DND-41 (cell line): ENCODE measurements around the gene DSTN.

Source experiments
- ATAC-seq: fragments of 200-7000 bp; cut with Tn5 transposase; 3 replicates; pipeline ENCODE4 v1.9.1; 2021; ENCODE audit warnings: low read depth; ENCODE audit not compliant: insufficient read depth
- DNase-seq: peaks from one replicate; pipeline ENCODE4 v3.0.0-alpha.2; 2020
- H2AFZ ChIP-seq: 2 replicates; pipeline ENCODE4 v1.6.0; 2012; ENCODE audit warnings: low read depth, low read length
- H3K27ac ChIP-seq: 2 replicates; pipeline ENCODE4 v1.5.1; 2012; ENCODE audit warnings: low read length, inconsistent platforms
- H3K27me3 ChIP-seq: fragments of 200-600 bp; sonication (generic); 2 replicates; pipeline ENCODE4 v1.6.0; 2012; ENCODE audit warnings: low read length, mild to moderate bottlenecking, inconsistent platforms; ENCODE audit not compliant: insufficient read depth, poor library complexity
- H3K36me3 ChIP-seq: 2 replicates; pipeline ENCODE4 v1.5.1; 2012; ENCODE audit warnings: low read length, inconsistent platforms; ENCODE audit not compliant: insufficient read depth
- H3K4me1 ChIP-seq: 2 replicates; pipeline ENCODE4 v1.5.1; 2012; ENCODE audit warnings: mild to moderate bottlenecking, low read length; ENCODE audit not compliant: insufficient read depth
- H3K4me2 ChIP-seq: 2 replicates; pipeline ENCODE4 v1.6.0; 2012; ENCODE audit warnings: mild to moderate bottlenecking, moderate library complexity, low read length, inconsistent platforms; ENCODE audit not compliant: insufficient read depth
- H3K4me3 ChIP-seq, 2 experiments: fragments of 200-600 bp in 1 of 2; shearing (Covaris generic) in 1 of 2; 2 replicates each; pipeline ENCODE4 v1.5.1; 2012 to 2016; ENCODE audit warnings: inconsistent platforms in 2 of 2, low read length in 2 of 2, mild to moderate bottlenecking in 2 of 2, low read depth in 1 of 2, moderate library complexity in 1 of 2
- H3K79me2 ChIP-seq: 2 replicates; pipeline ENCODE4 v1.6.0; 2012; ENCODE audit warnings: low read length, inconsistent platforms; ENCODE audit not compliant: insufficient read depth
- H3K9ac ChIP-seq: 2 replicates; pipeline ENCODE4 v1.6.0; 2012; ENCODE audit warnings: low read depth, mild to moderate bottlenecking, inconsistent platforms, low read length, moderate library complexity
- H3K9me3 ChIP-seq: 2 replicates; pipeline ENCODE4 v1.5.1; 2012; ENCODE audit warnings: low read length, moderate library complexity, mild to moderate bottlenecking, inconsistent platforms; ENCODE audit not compliant: insufficient read depth, severe bottlenecking
- H4K20me1 ChIP-seq: 2 replicates; pipeline ENCODE4 v1.6.0; 2012; ENCODE audit warnings: low read length; ENCODE audit not compliant: insufficient read depth
- EZH2 ChIP-seq: IDR thresholded peaks from 3 replicates; pipeline ENCODE4 v1.6.1; 2012; ENCODE audit warnings: borderline replicate concordance, low read depth, mild to moderate bottlenecking, moderate library complexity, low read length, inconsistent platforms; ENCODE audit not compliant: severe bottlenecking
- TF ChIP-seq, protein P1 (sequence below): IDR thresholded peaks from 2 replicates; pipeline ENCODE4 v1.5.1; 2012; ENCODE audit warnings: borderline replicate concordance, low read length, moderate library complexity, mild to moderate bottlenecking; ENCODE audit not compliant: poor library complexity, severe bottlenecking; ENCODE audit errors: extremely low read depth

DSTN gene

DNA sequence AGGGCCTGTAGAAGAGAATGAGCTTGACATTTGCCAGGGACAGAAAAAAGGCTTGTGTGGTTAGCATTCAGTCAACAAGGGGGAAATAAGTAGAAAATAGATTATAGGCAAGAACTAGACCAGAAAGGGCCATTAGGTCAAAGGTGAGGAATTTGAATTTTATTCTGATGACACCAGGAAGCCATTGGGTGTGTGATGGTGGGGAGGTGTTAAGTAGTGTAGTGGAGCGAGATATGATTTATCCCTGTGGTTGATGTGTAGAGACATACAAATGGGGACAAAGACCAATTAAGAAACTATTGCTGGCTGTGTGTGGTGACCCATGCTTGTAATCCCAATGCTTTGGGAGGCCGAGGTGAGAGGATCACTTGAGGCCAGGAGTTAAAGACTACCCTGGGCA, 11.0 kb downstream of the DSTN start:
- Histone ChIP-seq H3K9ac (no peak overlapping the region), H4K20me1 (0 out of 2 replicates have a peak, but pooled peaks cover 5% of the 10 kb centered on the region), H3K4me1 (no peaks in the 10 kb centered on the region), H3K79me2 (no peaks in the 10 kb centered on the region), H3K4me2 (no peak overlapping the region), H3K27me3 (no peaks in the 10 kb centered on the region), H3K36me3 (no peaks in the 10 kb centered on the region), H3K4me3 (no peak overlapping the region), H2AFZ (no peak overlapping the region), H3K9me3 (no peaks in the 10 kb centered on the region), H3K27ac (no peak overlapping the region)
- no peak for DNase-seq
- ATAC-seq: no peak
- TF ChIP-seq, protein P1, sequence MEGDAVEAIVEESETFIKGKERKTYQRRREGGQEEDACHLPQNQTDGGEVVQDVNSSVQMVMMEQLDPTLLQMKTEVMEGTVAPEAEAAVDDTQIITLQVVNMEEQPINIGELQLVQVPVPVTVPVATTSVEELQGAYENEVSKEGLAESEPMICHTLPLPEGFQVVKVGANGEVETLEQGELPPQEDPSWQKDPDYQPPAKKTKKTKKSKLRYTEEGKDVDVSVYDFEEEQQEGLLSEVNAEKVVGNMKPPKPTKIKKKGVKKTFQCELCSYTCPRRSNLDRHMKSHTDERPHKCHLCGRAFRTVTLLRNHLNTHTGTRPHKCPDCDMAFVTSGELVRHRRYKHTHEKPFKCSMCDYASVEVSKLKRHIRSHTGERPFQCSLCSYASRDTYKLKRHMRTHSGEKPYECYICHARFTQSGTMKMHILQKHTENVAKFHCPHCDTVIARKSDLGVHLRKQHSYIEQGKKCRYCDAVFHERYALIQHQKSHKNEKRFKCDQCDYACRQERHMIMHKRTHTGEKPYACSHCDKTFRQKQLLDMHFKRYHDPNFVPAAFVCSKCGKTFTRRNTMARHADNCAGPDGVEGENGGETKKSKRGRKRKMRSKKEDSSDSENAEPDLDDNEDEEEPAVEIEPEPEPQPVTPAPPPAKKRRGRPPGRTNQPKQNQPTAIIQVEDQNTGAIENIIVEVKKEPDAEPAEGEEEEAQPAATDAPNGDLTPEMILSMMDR: no peak
- TF ChIP-seq EZH2: no peak

- Histone ChIP-seq H3K4me3 (no peak overlapping the region), H3K27me3 (no peaks in the 10 kb centered on the region), H4K20me1 (peaks cover 13% of the 10 kb centered on the region; the same call in 1 of the 2 replicates), H3K79me2 (no peaks in the 10 kb centered on the region), H3K4me1 (no peaks in the 10 kb centered on the region), H3K9me3 (no peaks in the 10 kb centered on the region), H3K4me2 (no peak overlapping the region), H3K36me3 (no peaks in the 10 kb centered on the region), H3K27ac (no peak overlapping the region), H2AFZ (no peak overlapping the region), H3K9ac (no peak overlapping the region)
- no peak for DNase-seq
- no peak for TF ChIP-seq EZH2
- TF ChIP-seq, protein P1: no peak
- no peak for ATAC-seq
Measured at GRCh38 chr20:17583126-17583525, 13.3 kb downstream of the DSTN start.

- Histone ChIP-seq H3K36me3 (no peaks in the 10 kb centered on the region), H3K4me3 (no peak overlapping the region), H3K9me3 (no peaks in the 10 kb centered on the region), H3K27me3 (no peaks in the 10 kb centered on the region), H4K20me1 (peaks cover 8% of the 10 kb centered on the region; the same call in 1 of the 2 replicates), H3K4me2 (no peak overlapping the region), H3K27ac (no peak overlapping the region), H3K4me1 (no peaks in the 10 kb centered on the region), H3K9ac (no peak overlapping the region), H2AFZ (no peak overlapping the region), H3K79me2 (no peaks in the 10 kb centered on the region)
- no peak for ATAC-seq
- TF ChIP-seq EZH2: no peak
- DNase-seq: no peak
Measured at GRCh38 chr20:17584689-17585088, 14.8 kb downstream of the DSTN start.

- no peaks in the 10 kb centered on the region for H3K36me3 ChIP-seq
- peaks cover 8% of the 10 kb centered on the region; the same call in 1 of the 2 replicates for H4K20me1 ChIP-seq
- H3K4me2 ChIP-seq: no peak overlapping the region
- no peaks in the 10 kb centered on the region for H3K27me3 ChIP-seq
- no peaks in the 10 kb centered on the region for H3K79me2 ChIP-seq
- no peaks in the 10 kb centered on the region for H3K9me3 ChIP-seq
- no peak overlapping the region for H2AFZ ChIP-seq
- ATAC-seq (no peak), DNase-seq (no peak)
- no peak overlapping the region for H3K9ac ChIP-seq
- no peak overlapping the region for H3K27ac ChIP-seq
- H3K4me1 ChIP-seq: no peaks in the 10 kb centered on the region
- TF ChIP-seq, protein P1: no peak
- TF ChIP-seq EZH2: no peak
- no peak overlapping the region for H3K4me3 ChIP-seq
Measured at GRCh38 chr20:17586250-17586649, 16.4 kb downstream of the DSTN start.
